A673 (cell line): ENCODE measurements around the gene EP300.

Source experiments
- EZH2 ChIP-seq: fragments of 200-600 bp; sonication (generic); IDR thresholded peaks from 2 replicates; pipeline ENCODE4 v1.6.1; 2017; ENCODE audit warnings: borderline replicate concordance, low read depth, mild to moderate bottlenecking, mixed read lengths, antibody characterized with exemption, low read length; ENCODE audit not compliant: poor library complexity, severe bottlenecking
- TF ChIP-seq, protein P1 (sequence below): fragments of 300-800, 200-600 bp; sonication (generic); conservative IDR thresholded peaks from 2 replicates; pipeline ENCODE4 v1.5.1; 2017; ENCODE audit warnings: low read depth, mild to moderate bottlenecking, antibody characterized with exemption, low read length, moderate library complexity, mixed read lengths

DNA sequence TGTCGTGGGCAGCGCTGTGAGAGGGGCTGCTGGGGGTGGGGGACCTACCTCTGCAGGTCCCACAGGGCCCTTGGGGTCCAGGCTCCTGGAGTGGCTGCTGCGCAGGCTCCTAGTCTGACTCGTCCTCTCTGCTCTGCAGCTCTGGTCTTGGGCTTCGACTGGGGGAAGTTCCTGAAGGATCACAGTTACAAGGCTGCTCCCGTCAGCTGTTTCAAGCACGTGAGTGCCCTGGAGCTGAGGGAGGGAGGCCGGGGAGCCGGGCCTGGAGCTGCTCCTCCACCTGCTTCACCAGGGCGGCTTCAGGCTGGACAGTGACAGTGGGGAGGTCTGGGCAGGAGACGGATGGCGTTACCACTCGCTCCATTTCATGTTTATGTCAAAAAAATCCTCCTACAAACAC is 124.6 kb downstream of the EP300 start:
- TF ChIP-seq, protein P1, sequence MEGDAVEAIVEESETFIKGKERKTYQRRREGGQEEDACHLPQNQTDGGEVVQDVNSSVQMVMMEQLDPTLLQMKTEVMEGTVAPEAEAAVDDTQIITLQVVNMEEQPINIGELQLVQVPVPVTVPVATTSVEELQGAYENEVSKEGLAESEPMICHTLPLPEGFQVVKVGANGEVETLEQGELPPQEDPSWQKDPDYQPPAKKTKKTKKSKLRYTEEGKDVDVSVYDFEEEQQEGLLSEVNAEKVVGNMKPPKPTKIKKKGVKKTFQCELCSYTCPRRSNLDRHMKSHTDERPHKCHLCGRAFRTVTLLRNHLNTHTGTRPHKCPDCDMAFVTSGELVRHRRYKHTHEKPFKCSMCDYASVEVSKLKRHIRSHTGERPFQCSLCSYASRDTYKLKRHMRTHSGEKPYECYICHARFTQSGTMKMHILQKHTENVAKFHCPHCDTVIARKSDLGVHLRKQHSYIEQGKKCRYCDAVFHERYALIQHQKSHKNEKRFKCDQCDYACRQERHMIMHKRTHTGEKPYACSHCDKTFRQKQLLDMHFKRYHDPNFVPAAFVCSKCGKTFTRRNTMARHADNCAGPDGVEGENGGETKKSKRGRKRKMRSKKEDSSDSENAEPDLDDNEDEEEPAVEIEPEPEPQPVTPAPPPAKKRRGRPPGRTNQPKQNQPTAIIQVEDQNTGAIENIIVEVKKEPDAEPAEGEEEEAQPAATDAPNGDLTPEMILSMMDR: no peak
- TF ChIP-seq EZH2: no peak
